A549 (cell line): ENCODE measurements around the gene AGAP3. TPM values are rescaled to one million over a fixed set of nuclear protein-coding genes. Genes with fewer than 3 reads are reported as not detected.
A peak's percentile ranks its signal among the peaks of the same experiment; 100 is the strongest.

ENCODE experiments used
- ATAC-seq, 2 experiments: fragments of 200-7000 bp in 1 of 2; fragments of >200 bp in 1 of 2; cut with Nextera tagmentation in 1 of 2; cut with Tn5 transposase in 1 of 2; 3 replicates each; pipeline versions ENCODE4 v1.8.0 to v1.9.1; 2018 to 2020; ENCODE audit warnings: mild to moderate bottlenecking in 1 of 2, moderate library complexity in 1 of 2
- CTCF ChIA-PET: fragments of 300-600 bp; sonication (Branson Sonifier 250); formaldehyde crosslinking; extraction: SDS; loops from one replicate; lab custom pipeline; 2021; ENCODE audit warnings: antibody characterized with exemption, inconsistent platforms; lab: Yijun Ruan, JAX
- POLR2A ChIA-PET: fragments of 350-600 bp; formaldehyde crosslinking; extraction: SDS; loops from one replicate; lab custom pipeline; 2021; ENCODE audit warnings: antibody characterized with exemption, inconsistent platforms; lab: Yijun Ruan, JAX
- DNase-seq, 2 experiments: peaks; one replicate each; pipeline versions ENCODE4 v3.0.0 to v3.0.0-alpha.2; 2011 to 2016; ENCODE audit warnings: low read depth in 1 of 2, low spot score in 1 of 2
- FAIRE-seq: peaks from 2 replicates; lab custom pipeline; 2011; peaks lifted over from hg19 to GRCh38; lab: Jason Lieb, UNC
- H3K27ac ChIP-seq, 2 experiments: fragments of >200 bp; sonication (Bioruptor Twin); formaldehyde crosslinking; 3 replicates each; pipeline ENCODE4 v1.5.1; 2016 to 2017
- H3K4me1 ChIP-seq: fragments of >200 bp; sonication (Bioruptor Twin); formaldehyde crosslinking; 3 replicates; pipeline ENCODE4 v1.6.1; 2016
- H3K4me2 ChIP-seq: fragments of >200 bp; sonication (Bioruptor Twin); formaldehyde crosslinking; 3 replicates; pipeline ENCODE4 v1.6.1; 2016
- H3K4me3 ChIP-seq: fragments of >200 bp; sonication (Bioruptor Twin); formaldehyde crosslinking; 3 replicates; pipeline ENCODE4 v1.5.1; 2016
- H3K9me3 ChIP-seq: fragments of >200 bp; sonication (Bioruptor Twin); formaldehyde crosslinking; 3 replicates; pipeline ENCODE4 v1.6.1; 2016
- CBX8 ChIP-seq: fragments of 200-600 bp; sonication (generic); IDR thresholded peaks from 2 replicates; pipeline ENCODE4 v1.6.1; 2016
- CTCF ChIP-seq: fragments of >200 bp; sonication (Bioruptor Twin); formaldehyde crosslinking; IDR thresholded peaks from 3 replicates; pipeline ENCODE4 v1.5.1; 2016
- E2F6 ChIP-seq: IDR thresholded peaks from 2 replicates; pipeline ENCODE4 v1.6.1; 2012; ENCODE audit warnings: low read depth, borderline replicate concordance
- FOSL2 ChIP-seq, 2 experiments: fragments of 450-650 bp in 1 of 2; fragments of >200 bp in 1 of 2; sonication (Bioruptor Twin) in 1 of 2; formaldehyde crosslinking; IDR thresholded peaks; 2 replicates each; pipeline versions ENCODE4 v1.5.0 to v1.6.1; 2016 to 2020; ENCODE audit warnings: mild to moderate bottlenecking in 1 of 2, moderate library complexity in 1 of 2
- FOXS1 ChIP-seq: fragments of 250-450 bp; sonication (Bioruptor Pico); IDR thresholded peaks from 2 replicates; pipeline ENCODE4 v1.5.0; 2020; ENCODE audit warnings: mild to moderate bottlenecking, moderate library complexity
- HDAC2 ChIP-seq: fragments of 200-600 bp; sonication (generic); IDR thresholded peaks from 2 replicates; pipeline ENCODE4 v1.6.1; 2016
- JUN ChIP-seq, 2 experiments: fragments of >200 bp; sonication (Bioruptor Twin); formaldehyde crosslinking; IDR thresholded peaks; 2 replicates in 1 of 2; 3 replicates in 1 of 2; pipeline ENCODE4 v1.6.1; 2016 to 2017
- MAFK ChIP-seq: fragments of 450-650 bp; IDR thresholded peaks from 2 replicates; pipeline ENCODE4 v1.6.1; 2014; ENCODE audit not compliant: partially characterized antibody
- MAX ChIP-seq: IDR thresholded peaks from 2 replicates; pipeline ENCODE4 v1.6.1; 2012
- MAZ ChIP-seq: fragments of 150-350 bp; IDR thresholded peaks from 2 replicates; pipeline ENCODE4 v1.6.1; 2014; ENCODE audit warnings: antibody characterized with exemption, low read depth, low read length, borderline replicate concordance
- PHF8 ChIP-seq: fragments of 200-600 bp; sonication (generic); IDR thresholded peaks from 2 replicates; pipeline ENCODE4 v1.6.1; 2016; ENCODE audit warnings: low read depth, mild to moderate bottlenecking, antibody characterized with exemption, moderate library complexity, borderline replicate concordance
- POLR2A ChIP-seq: IDR thresholded peaks from 2 replicates; pipeline ENCODE4 v1.6.1; 2012; ENCODE audit warnings: mild to moderate bottlenecking, low read length
- POLR2AphosphoS2 ChIP-seq: conservative IDR thresholded peaks from 2 replicates; pipeline ENCODE4 v1.6.1; 2012; ENCODE audit warnings: low read length, improper control_type of control experiment, inconsistent platforms
- RAD21 ChIP-seq, 2 experiments: fragments of >200 bp in 1 of 2; sonication (Bioruptor Twin) in 1 of 2; formaldehyde crosslinking in 1 of 2; IDR thresholded peaks in 1 of 2; conservative IDR thresholded peaks in 1 of 2; 2 replicates in 1 of 2; 3 replicates in 1 of 2; pipeline ENCODE4 v1.6.1; 2012 to 2018; ENCODE audit warnings: inconsistent platforms in 1 of 2
- REST ChIP-seq: fragments of 200-600 bp; sonication (generic); IDR thresholded peaks from 2 replicates; pipeline ENCODE4 v1.6.1; 2016; ENCODE audit warnings: antibody characterized with exemption, mild to moderate bottlenecking, moderate library complexity
- SMC3 ChIP-seq: fragments of >200 bp; sonication (Bioruptor Twin); formaldehyde crosslinking; IDR thresholded peaks from 3 replicates; pipeline ENCODE4 v1.6.1; 2018; ENCODE audit warnings: inconsistent platforms
- TP53 ChIP-seq: fragments of 250-450 bp; sonication (Bioruptor Pico); IDR thresholded peaks from 2 replicates; pipeline ENCODE4 v1.5.0; 2021; ENCODE audit warnings: mild to moderate bottlenecking, moderate library complexity
- WGBS: methylation state at CpG from one replicate; pipeline ENCODE4 v1.1.6; 2017; ENCODE audit errors: missing lambda C conversion rate; 5-methylcytosine and 5-hydroxymethylcytosine counted together
- polyA plus RNA-seq, 4 experiments: library from polyadenylated mRNA; depleted of rRNA in 3 of 4; stranded (reverse); fragments of >200 nt; fragmentation: RNase III in 1 of 4; extraction: RNeasy Plus Mini Kit Qiagen cat#74134 plus additional on column Dnase treatment in 1 of 4; gene quantifications; 2 replicates in 3 of 4; 3 replicates in 1 of 4; pipeline ENCODE4 v1.2.3, GENCODE V29; 2011 to 2017

AGAP3 gene
- polyA plus RNA-seq, 2 of the 4 experiments (the other 2 are of a cell fraction): 33.8 to 45.9 TPM

- POLR2A ChIA-PET: interaction anchor here (1.4 kb wide), 1 partner anchor 26 kb away, joined by 3 read pairs; no protein-coding TSS in a partner anchor
- H3K27ac ChIP-seq: peak overlapping the region; percentile 84 to 98
- H3K4me2 ChIP-seq: peak overlapping the region; percentile 97
- FAIRE-seq: no peak
- CTCF ChIA-PET: interaction anchor here (1.0 to 27.1 kb wide), 10 partner anchors 9 to 79 kb away, joined by 3 to 412 read pairs (median 4); no protein-coding TSS in a partner anchor
- TF ChIP-seq POLR2AphosphoS2 (no peak), MAX (0 out of 2 replicates have a peak, but pooled peaks have one; percentile 46)
- H3K4me1 ChIP-seq: peaks cover 42% of the 10 kb centered on the region
- DNase-seq: no peak
- peak overlapping the region; percentile 86 for H3K4me3 ChIP-seq
- no peaks in the 10 kb centered on the region for H3K9me3 ChIP-seq
- 2% methylated on average over 12 of the region's 56 CpGs for WGBS
- ATAC-seq: peak; percentile 0 to 8; a peak in 1 of 6 replicates
Measured at GRCh38 chr7:151086802-151087244, 548 bp downstream of the AGAP3 start.

GRCh38 chr7:151087245-151088018, 1.2 kb downstream of the AGAP3 start:
- Histone ChIP-seq H3K4me1 (peaks cover 36% of the 10 kb centered on the region), H3K4me2 (peak overlapping the region; percentile 97), H3K9me3 (no peaks in the 10 kb centered on the region), H3K4me3 (peak overlapping the region; percentile 86), H3K27ac (peak overlapping the region; percentile 84 to 98)
- POLR2A ChIA-PET: no interaction called here
- CTCF ChIA-PET: interaction anchor here (0.7 to 27.1 kb wide), 13 partner anchors 9 to 361 kb away, joined by 3 to 412 read pairs (median 4); no protein-coding TSS in a partner anchor
- FAIRE-seq (no peak), DNase-seq (peak in 1 of 2 experiments; percentile 53), ATAC-seq (peak; percentile 47 to 61)
- TF ChIP-seq MAX (peak; percentile 38), PHF8 (0 out of 2 replicates have a peak, but pooled peaks have one; percentile 21), RAD21 (conservative IDR thresholded peaks at IDR 0.05 in 1 of 2, IDR thresholded peaks at IDR 0.05 in 1 of 2) (peak in 1 of 2 experiments; percentile 29; a peak in 1 of 5 replicates), SMC3 (peak; percentile 36; the same call in 1 of the 3 replicates), JUN (IDR thresholded peaks at IDR 0.05) (peak in 1 of 2 experiments; percentile 39; a peak in 1 of 5 replicates), MAFK (no peak), FOSL2 (IDR thresholded peaks at IDR 0.05) (no peak), FOSL2 (CRISPR knock-in tag; IDR thresholded peaks at IDR 0.05) (peak; percentile 17; the same call in 1 of the 2 replicates), REST (peak; percentile 36; the same call in 1 of the 2 replicates), TP53 (CRISPR knock-in tag) (no peak), E2F6 (0 out of 2 replicates have a peak, but pooled peaks have one; percentile 1), MAZ (no peak), POLR2A (peak; percentile 34), HDAC2 (0 out of 2 replicates have a peak, but pooled peaks have one; percentile 27), FOXS1 (CRISPR knock-in tag) (no peak), CBX8 (no peak), CTCF (peak; percentile 54)
- 2% methylated on average over 15 of the region's 70 CpGs for WGBS
